Loucy (cell line): ENCODE data around the gene PCDHGB4.
"Not testable (repeated sequence)": the region's sequence is repeated elsewhere in the genome, so short reads cannot be mapped to it uniquely, and the experiment has no call there.

Experiments
- H2AFZ ChIP-seq: fragments of 200-600 bp; sonication (generic); 2 replicates; pipeline ENCODE4 v1.6.0; 2016; ENCODE audit warnings: antibody characterized with exemption, mild to moderate bottlenecking, low read length, moderate library complexity
- H3F3A ChIP-seq: fragments of 200-600 bp; 2 replicates; pipeline ENCODE4 v1.6.0; 2016; ENCODE audit warnings: antibody characterized with exemption, low read depth, mild to moderate bottlenecking
- H3K27me3 ChIP-seq: fragments of 200-600 bp; sonication (generic); 2 replicates; pipeline ENCODE4 v1.6.1; 2014; ENCODE audit warnings: low read length, mild to moderate bottlenecking; ENCODE audit not compliant: insufficient read depth, poor library complexity, severe bottlenecking
- H3K36me3 ChIP-seq: fragments of 200-600 bp; sonication (generic); 2 replicates; pipeline ENCODE4 v1.6.1; 2016; ENCODE audit warnings: low read length; ENCODE audit not compliant: insufficient read depth
- H3K4me1 ChIP-seq: fragments of 200-600 bp; sonication (generic); 2 replicates; pipeline ENCODE4 v1.5.1; 2014; ENCODE audit warnings: low read length, mild to moderate bottlenecking; ENCODE audit not compliant: insufficient read depth, poor library complexity, severe bottlenecking
- H3K4me2 ChIP-seq: fragments of 200-600 bp; sonication (generic); 2 replicates; pipeline ENCODE4 v1.6.0; 2014; ENCODE audit warnings: antibody characterized with exemption, low read length, low read depth, mild to moderate bottlenecking; ENCODE audit not compliant: poor library complexity, severe bottlenecking
- H3K4me3 ChIP-seq: fragments of 200-600 bp; sonication (generic); 2 replicates; pipeline ENCODE4 v1.5.1; 2014; ENCODE audit warnings: low read length, mild to moderate bottlenecking, mixed read lengths; ENCODE audit not compliant: poor library complexity, severe bottlenecking
- H3K79me2 ChIP-seq: fragments of 200-600 bp; sonication (generic); 2 replicates; pipeline ENCODE4 v1.6.1; 2014; ENCODE audit warnings: low read length; ENCODE audit not compliant: insufficient read depth
- H3K9ac ChIP-seq: fragments of 200-600 bp; sonication (generic); 2 replicates; pipeline ENCODE4 v1.6.0; 2014; ENCODE audit warnings: mild to moderate bottlenecking, low read depth, low read length, moderate library complexity; ENCODE audit not compliant: poor library complexity, severe bottlenecking
- H3K9me2 ChIP-seq: fragments of 200-600 bp; sonication (generic); replicated peaks from 2 replicates; pipeline ENCODE4 v1.6.1; 2016; ENCODE audit warnings: low read depth, low read length, mixed read lengths
- H3K9me3 ChIP-seq: fragments of 200-600 bp; sonication (generic); 2 replicates; pipeline ENCODE4 v1.6.1; 2014; ENCODE audit warnings: mild to moderate bottlenecking, antibody characterized with exemption, low read length, low read depth; ENCODE audit not compliant: insufficient read depth
- H4K20me1 ChIP-seq: fragments of 200-600 bp; sonication (generic); 2 replicates; pipeline ENCODE4 v1.6.0; 2014; ENCODE audit warnings: antibody characterized with exemption, low read length, mild to moderate bottlenecking; ENCODE audit not compliant: insufficient read depth, poor library complexity, severe bottlenecking
- CTCF ChIP-seq: fragments of 200-600 bp; sonication (generic); conservative IDR thresholded peaks from 2 replicates; pipeline ENCODE4 v1.5.1; 2014; ENCODE audit warnings: mild to moderate bottlenecking, antibody characterized with exemption, low read length
- EZH2phosphoT487 ChIP-seq: fragments of 200-600 bp; IDR thresholded peaks from 2 replicates; pipeline ENCODE4 v1.6.1; 2018; ENCODE audit warnings: antibody characterized with exemption, mild to moderate bottlenecking, moderate library complexity, borderline replicate concordance

The PCDHGB4 gene

GRCh38 chr5:141431286-141431685, 43.8 kb downstream of the PCDHGB4 start:
- no peaks in the 10 kb centered on the region for H4K20me1 ChIP-seq
- no peak overlapping the region for H3K4me3 ChIP-seq
- no peak overlapping the region for H3K9ac ChIP-seq
- no peaks in the 10 kb centered on the region for H3F3A ChIP-seq
- TF ChIP-seq CTCF (no peak), EZH2phosphoT487 (no peak)
- H3K27me3 ChIP-seq, result no peaks in the 10 kb centered on the region
- H3K9me2 ChIP-seq, result no peaks in the 10 kb centered on the region
- no peaks in the 10 kb centered on the region for H3K4me1 ChIP-seq
- no peak overlapping the region for H3K4me2 ChIP-seq
- H3K79me2 ChIP-seq, result no peaks in the 10 kb centered on the region
- no peaks in the 10 kb centered on the region for H3K36me3 ChIP-seq
- H3K9me3 ChIP-seq, result no peaks in the 10 kb centered on the region
- no peak overlapping the region for H2AFZ ChIP-seq

GRCh38 chr5:141432308-141432707, 44.8 kb downstream of the PCDHGB4 start:
- not testable (repeated sequence) for H3K4me2 ChIP-seq, H3K36me3 ChIP-seq, H3K4me1 ChIP-seq, H2AFZ ChIP-seq, H3K9ac ChIP-seq, H3K79me2 ChIP-seq, H3F3A ChIP-seq, H3K4me3 ChIP-seq, H3K9me2 ChIP-seq, H4K20me1 ChIP-seq, H3K27me3 ChIP-seq, H3K9me3 ChIP-seq

- not testable (repeated sequence) for H3K27me3 ChIP-seq, H2AFZ ChIP-seq, H3K4me1 ChIP-seq, H3K9me2 ChIP-seq, H3K79me2 ChIP-seq, H3K4me2 ChIP-seq, H4K20me1 ChIP-seq, H3K9me3 ChIP-seq, H3K4me3 ChIP-seq, H3F3A ChIP-seq, H3K9ac ChIP-seq, H3K36me3 ChIP-seq
These were observed 45.2 kb downstream of the PCDHGB4 start for GRCh38 chr5:141432726-141433125.

- no peaks in the 10 kb centered on the region for H3K4me1 ChIP-seq
- no peak overlapping the region for H3K4me2 ChIP-seq
- H3K9me2 ChIP-seq, result no peaks in the 10 kb centered on the region
- no peaks in the 10 kb centered on the region for H3F3A ChIP-seq
- no peak overlapping the region for H2AFZ ChIP-seq
- no peaks in the 10 kb centered on the region for H3K9me3 ChIP-seq
- H3K4me3 ChIP-seq, result no peak overlapping the region
- TF ChIP-seq CTCF, result no peak
- no peak for TF ChIP-seq EZH2phosphoT487
- H3K36me3 ChIP-seq, result no peaks in the 10 kb centered on the region
- no peaks in the 10 kb centered on the region for H4K20me1 ChIP-seq
- H3K9ac ChIP-seq, result no peak overlapping the region
- H3K27me3 ChIP-seq, result no peaks in the 10 kb centered on the region
- H3K79me2 ChIP-seq, result no peaks in the 10 kb centered on the region
These were observed 46.5 kb downstream of the PCDHGB4 start for GRCh38 chr5:141434006-141434405.
